GM12878 (cell line): ENCODE measurements around the gene CDK4. TPM values are rescaled to one million over a fixed set of nuclear protein-coding genes. Genes with fewer than 3 reads are reported as not detected.

Source experiments
- ATAC-seq: fragments of 200-7000 bp; cut with Tn5 transposase; 3 replicates; pipeline ENCODE4 v1.9.1; 2020; ENCODE audit warnings: mild to moderate bottlenecking, moderate library complexity
- BruUV-seq: library from RNA; stranded (reverse); fragments of 400-500 nt; replicated peaks from 2 replicates; lab custom pipeline; 2021; lab: Mats Ljungman, UMichigan
- CTCF ChIA-PET: fragments of 300-600 bp; sonication (Branson Sonifier 250); formaldehyde crosslinking; extraction: SDS; loops from one replicate; lab custom pipeline; 2021; ENCODE audit warnings: inconsistent platforms; lab: Yijun Ruan, JAX
- POLR2A ChIA-PET: fragments of 350-600 bp; formaldehyde crosslinking; extraction: SDS; loops from one replicate; lab custom pipeline; 2021; ENCODE audit warnings: inconsistent platforms; lab: Charles Lee
- RAD21 ChIA-PET: fragments of 300-600 bp; sonication (Branson Sonifier 250); formaldehyde crosslinking; loops from one replicate; lab custom pipeline; 2023; ENCODE audit warnings: antibody characterized with exemption; ENCODE audit not compliant: unreplicated experiment; lab: Charles Lee
- SMC1A ChIA-PET: fragments of 300-600 bp; sonication (Branson Sonifier 250); formaldehyde crosslinking; loops from one replicate; lab custom pipeline; 2023; ENCODE audit not compliant: unreplicated experiment, uncharacterized antibody; lab: Charles Lee
- DNase-seq: peaks from one replicate; pipeline ENCODE4 v3.0.0-alpha.2; 2011; ENCODE audit warnings: low read depth, low spot score
- FAIRE-seq: peaks from 3 replicates; lab custom pipeline; 2011; peaks lifted over from hg19 to GRCh38; lab: Jason Lieb, UNC
- H2AFZ ChIP-seq: 2 replicates; pipeline ENCODE4 v1.6.0; 2011; ENCODE audit warnings: low read depth, low read length, control low read depth; ENCODE audit not compliant: control insufficient read depth
- H3K27ac ChIP-seq: 2 replicates; pipeline ENCODE4 v1.5.1; 2011; ENCODE audit warnings: control low read depth; ENCODE audit not compliant: control insufficient read depth, insufficient read depth
- H3K27me3 ChIP-seq, 2 experiments: replicated peaks in 1 of 2; 2 replicates each; pipeline versions ENCODE4 v1.6.0 to v1.6.1; 2011; ENCODE audit warnings: low read length in 1 of 2; ENCODE audit not compliant: control insufficient read depth in 2 of 2, insufficient read depth in 2 of 2
- H3K36me3 ChIP-seq, 2 experiments: 2 replicates each; pipeline ENCODE4 v1.5.1; 2011; ENCODE audit warnings: low read length in 1 of 2; ENCODE audit not compliant: control insufficient read depth in 2 of 2, insufficient read depth in 2 of 2
- H3K4me1 ChIP-seq: 2 replicates; pipeline ENCODE4 v1.6.1; 2011; ENCODE audit warnings: mild to moderate bottlenecking, low read length, moderate library complexity, mixed read lengths; ENCODE audit not compliant: control insufficient read depth, insufficient read depth
- H3K4me2 ChIP-seq: 2 replicates; pipeline ENCODE4 v1.6.0; 2011; ENCODE audit warnings: control low read depth; ENCODE audit not compliant: control insufficient read depth, insufficient read depth
- H3K4me3 ChIP-seq: fragments of 200-600 bp; sonication (generic); 2 replicates; pipeline ENCODE4 v1.5.1; 2016
- H3K79me2 ChIP-seq: 2 replicates; pipeline ENCODE4 v1.6.0; 2011; ENCODE audit warnings: low read length; ENCODE audit not compliant: control insufficient read depth, insufficient read depth
- H3K9ac ChIP-seq: 2 replicates; pipeline ENCODE4 v1.8.0; 2011; ENCODE audit warnings: low read length, control low read depth, mixed read lengths; ENCODE audit not compliant: control insufficient read depth, insufficient read depth
- H3K9me3 ChIP-seq: replicated peaks from 3 replicates; pipeline ENCODE4 v1.5.1; 2011; ENCODE audit warnings: mild to moderate bottlenecking, low read length; ENCODE audit not compliant: control insufficient read depth, insufficient read depth
- H4K20me1 ChIP-seq: 2 replicates; pipeline ENCODE4 v1.6.0; 2011; ENCODE audit not compliant: control insufficient read depth, insufficient read depth
- BACH1 ChIP-seq: fragments of 450-650 bp; IDR thresholded peaks from 2 replicates; pipeline ENCODE4 v1.6.1; 2017; ENCODE audit warnings: mild to moderate bottlenecking, borderline replicate concordance
- CUX1 ChIP-seq: IDR thresholded peaks from 2 replicates; pipeline ENCODE4 v1.6.1; 2012; ENCODE audit warnings: improper control_type of control experiment, low read depth, low read length; ENCODE audit not compliant: insufficient replicate concordance
- EP300 ChIP-seq, 2 experiments: fragments of 150-350 bp in 1 of 2; IDR thresholded peaks; 2 replicates each; pipeline ENCODE4 v1.6.1; 2011 to 2012; ENCODE audit warnings: low read depth in 2 of 2, low read length in 2 of 2, borderline replicate concordance in 1 of 2, improper control_type of control experiment in 1 of 2, inconsistent platforms in 1 of 2; ENCODE audit not compliant: control insufficient read depth in 1 of 2
- MYC ChIP-seq: IDR thresholded peaks from 2 replicates; pipeline ENCODE4 v1.6.1; 2011; ENCODE audit warnings: mild to moderate bottlenecking, low read length, moderate library complexity, inconsistent platforms; ENCODE audit not compliant: insufficient read depth, insufficient replicate concordance, insufficient read length, severe bottlenecking
- SP1 ChIP-seq: IDR thresholded peaks from one replicate; pipeline ENCODE4 v1.6.1; 2011; ENCODE audit warnings: low read depth, low read length
- SRF ChIP-seq, 2 experiments: IDR thresholded peaks; 2 replicates each; pipeline ENCODE4 v1.6.1; 2011; ENCODE audit warnings: low read depth in 2 of 2, low read length in 2 of 2, mild to moderate bottlenecking in 1 of 2, moderate library complexity in 1 of 2
- TCF12 ChIP-seq: IDR thresholded peaks from 2 replicates; pipeline ENCODE4 v1.6.1; 2011; ENCODE audit warnings: low read depth, mild to moderate bottlenecking, low read length
- YBX1 ChIP-seq: fragments of 450-650 bp; IDR thresholded peaks from 2 replicates; pipeline ENCODE4 v1.6.1; 2016; ENCODE audit warnings: antibody characterized with exemption
- WGBS: methylation state at CpG from one replicate; pipeline ENCODE4 v1.1.6; 2016; ENCODE audit warnings: low lambda C conversion rate; ENCODE audit not compliant: insufficient replicate concordance, insufficient coverage; ENCODE audit errors: missing lambda C conversion rate; 5-methylcytosine and 5-hydroxymethylcytosine counted together
- in situ Hi-C: fragments of 300-500 bp; cut with MboI; formaldehyde crosslinking; loops from 9 replicates; pipeline ENCODE4 v1.14.3; 2018; ENCODE audit warnings: mixed read lengths
- intact Hi-C: fragments of 100-400 bp; cut with micrococcal nuclease; formaldehyde crosslinking; loops from one replicate; pipeline ENCODE4 v1.14.2; 2022; ENCODE audit not compliant: unreplicated experiment
- polyA plus RNA-seq, 11 experiments: library from polyadenylated mRNA; depleted of rRNA in 4 of 11; unstranded in 6 of 11; stranded (reverse) in 5 of 11; fragments of >200 nt; fragmentation: Nextera tagmentation in 4 of 11; fragmentation: Illumina TruSeq in 1 of 11; extraction: Ambion mirVana in 4 of 11; extraction: Trizol in 1 of 11; gene quantifications; 1 replicate in 1 of 11; 2 replicates in 10 of 11; pipeline versions ENCODE4 v1.2.1 to v1.2.3, GENCODE V29; 2011 to 2016; ENCODE audit warnings: inconsistent platforms in 2 of 11, missing spikeins in 2 of 11, low read depth in 1 of 11
- total RNA-seq, 4 experiments: library from RNA; depleted of rRNA in 3 of 4; stranded (reverse); fragments of >200 nt in 3 of 4; fragmentation: Illumina TruSeq in 1 of 4; extraction: Trizol in 1 of 4; gene quantifications; 2 replicates each; pipeline versions ENCODE4 v1.2.1 to v1.2.3, GENCODE V29; 2013 to 2021

CDK4 gene
- total and polyA plus RNA-seq, 10 of the 15 experiments (the other 5 are each of a cell fraction or from before 2014, with no cell fraction given) = 26.1 to 385 (median 221) TPM

- TF ChIP-seq EP300 (IDR thresholded peaks at IDR 0.05; ENCODE audit: borderline replicate concordance in 1 of 2, control insufficient read depth in 1 of 2, low read depth in 2 of 2, low read length in 2 of 2) = no peak
- no peak for TF ChIP-seq SRF (IDR thresholded peaks at IDR 0.05; ENCODE audit: low read depth in 2 of 2, low read length in 2 of 2)
- TF ChIP-seq BACH1 = no peak
- no peak for TF ChIP-seq YBX1
These were observed 39.4 kb downstream of the CDK4 start (continued) for GRCh38 chr12:57712701-57713100.

GRCh38 chr12:57708296-57708695 lies 43.8 kb downstream of the CDK4 start:
- ATAC-seq (no peak), FAIRE-seq (no peak), DNase-seq (no peak)
- H4K20me1 ChIP-seq = no peaks in the 10 kb centered on the region
- no peaks in the 10 kb centered on the region for H3K27me3 ChIP-seq
- no peak overlapping the region for H3K9ac ChIP-seq
- intact Hi-C loops (no loop called here), in situ Hi-C loops (no loop called here)
- H3K36me3 ChIP-seq = peaks cover 0 to 16% of the 10 kb centered on the region in 2 experiments; a peak in 2 of 4 replicates
- H2AFZ ChIP-seq = no peak overlapping the region
- ChIA-PET SMC1A (no interaction called here), POLR2A (no interaction called here), RAD21 (no interaction called here), CTCF (interaction anchor here (1.0 to 1.4 kb wide), 2 partner anchors 33 to 48 kb away, joined by 3 to 4 read pairs; no protein-coding TSS in a partner anchor)
- no peak overlapping the region for H3K4me2 ChIP-seq
- peaks cover 2% of the 10 kb centered on the region for H3K9me3 ChIP-seq
- no peaks in the 10 kb centered on the region for H3K4me1 ChIP-seq
- no peak overlapping the region for H3K27ac ChIP-seq
- BruUV-seq = no TSS peak
- WGBS = 98% methylated on average over 2 of the region's 2 CpGs
- H3K79me2 ChIP-seq = no peaks in the 10 kb centered on the region
- TF ChIP-seq MYC (no peak), SP1 (no peak), CUX1 (no peak), TCF12 (no peak)
- no peak overlapping the region for H3K4me3 ChIP-seq
